A549 (cell line): ENCODE data around the gene GRIK5. TPM values are rescaled to one million over a fixed set of nuclear protein-coding genes. Genes with fewer than 3 reads are reported as not detected.

Source experiments
- ATAC-seq, 2 experiments: fragments of 200-7000 bp in 1 of 2; fragments of >200 bp in 1 of 2; cut with Nextera tagmentation in 1 of 2; cut with Tn5 transposase in 1 of 2; 3 replicates each; pipeline versions ENCODE4 v1.8.0 to v1.9.1; 2018 to 2020; ENCODE audit warnings: mild to moderate bottlenecking in 1 of 2, moderate library complexity in 1 of 2
- CTCF ChIA-PET: fragments of 300-600 bp; sonication (Branson Sonifier 250); formaldehyde crosslinking; extraction: SDS; loops from one replicate; lab custom pipeline; 2021; ENCODE audit warnings: antibody characterized with exemption, inconsistent platforms; lab: Yijun Ruan, JAX
- POLR2A ChIA-PET: fragments of 350-600 bp; formaldehyde crosslinking; extraction: SDS; loops from one replicate; lab custom pipeline; 2021; ENCODE audit warnings: antibody characterized with exemption, inconsistent platforms; lab: Yijun Ruan, JAX
- DNase-seq, 2 experiments: peaks; one replicate each; pipeline versions ENCODE4 v3.0.0 to v3.0.0-alpha.2; 2011 to 2016; ENCODE audit warnings: low read depth in 1 of 2, low spot score in 1 of 2
- FAIRE-seq: peaks from 2 replicates; lab custom pipeline; 2011; peaks lifted over from hg19 to GRCh38; lab: Jason Lieb, UNC
- H3K27ac ChIP-seq, 2 experiments: fragments of >200 bp; sonication (Bioruptor Twin); formaldehyde crosslinking; 3 replicates each; pipeline ENCODE4 v1.5.1; 2016 to 2017
- H3K4me1 ChIP-seq: fragments of >200 bp; sonication (Bioruptor Twin); formaldehyde crosslinking; 3 replicates; pipeline ENCODE4 v1.6.1; 2016
- H3K4me2 ChIP-seq: fragments of >200 bp; sonication (Bioruptor Twin); formaldehyde crosslinking; 3 replicates; pipeline ENCODE4 v1.6.1; 2016
- H3K4me3 ChIP-seq: fragments of >200 bp; sonication (Bioruptor Twin); formaldehyde crosslinking; 3 replicates; pipeline ENCODE4 v1.5.1; 2016
- H3K9me3 ChIP-seq: fragments of >200 bp; sonication (Bioruptor Twin); formaldehyde crosslinking; 3 replicates; pipeline ENCODE4 v1.6.1; 2016
- ATOH8 ChIP-seq: fragments of 250-450 bp; sonication (Bioruptor Pico); IDR thresholded peaks from 2 replicates; pipeline ENCODE4 v1.5.0; 2020; ENCODE audit warnings: low read depth, mild to moderate bottlenecking, moderate library complexity
- BHLHE40 ChIP-seq: IDR thresholded peaks from 2 replicates; pipeline ENCODE4 v1.6.1; 2012; ENCODE audit warnings: low read depth, low read length, inconsistent platforms
- CBX2 ChIP-seq: fragments of 200-600 bp; sonication (generic); IDR thresholded peaks from 2 replicates; pipeline ENCODE4 v1.6.1; 2016; ENCODE audit warnings: low read depth, mild to moderate bottlenecking, borderline replicate concordance
- ELK1 ChIP-seq: fragments of 150-350 bp; IDR thresholded peaks from 2 replicates; pipeline ENCODE4 v1.6.1; 2014; ENCODE audit warnings: low read depth, mild to moderate bottlenecking, low read length
- ESRRA ChIP-seq: fragments of 150-350 bp; IDR thresholded peaks from 2 replicates; pipeline ENCODE4 v1.6.1; 2014; ENCODE audit warnings: mild to moderate bottlenecking, low read length, borderline replicate concordance
- FOSB ChIP-seq: fragments of 250-450 bp; sonication (Bioruptor Pico); IDR thresholded peaks from 2 replicates; pipeline ENCODE4 v1.5.0; 2020; ENCODE audit warnings: mild to moderate bottlenecking, moderate library complexity
- HOXA7 ChIP-seq: fragments of 250-450 bp; sonication (Bioruptor Pico); IDR thresholded peaks from 2 replicates; pipeline ENCODE4 v1.5.0; 2020; ENCODE audit warnings: mild to moderate bottlenecking, moderate library complexity
- KDM1A ChIP-seq: fragments of 200-600 bp; sonication (generic); IDR thresholded peaks from 2 replicates; pipeline ENCODE4 v1.6.1; 2016; ENCODE audit warnings: low read depth, mild to moderate bottlenecking
- MAX ChIP-seq: IDR thresholded peaks from 2 replicates; pipeline ENCODE4 v1.6.1; 2012
- MYC ChIP-seq: IDR thresholded peaks from 2 replicates; pipeline ENCODE4 v1.6.1; 2012; ENCODE audit warnings: mild to moderate bottlenecking, inconsistent platforms, low read length, improper control_type of control experiment, borderline replicate concordance
- PHF8 ChIP-seq: fragments of 200-600 bp; sonication (generic); IDR thresholded peaks from 2 replicates; pipeline ENCODE4 v1.6.1; 2016; ENCODE audit warnings: low read depth, mild to moderate bottlenecking, antibody characterized with exemption, moderate library complexity, borderline replicate concordance
- RARB ChIP-seq: fragments of 250-450 bp; sonication (Bioruptor Pico); IDR thresholded peaks from 2 replicates; pipeline ENCODE4 v1.8.0; 2021; ENCODE audit warnings: mild to moderate bottlenecking, moderate library complexity
- REST ChIP-seq: fragments of 200-600 bp; sonication (generic); IDR thresholded peaks from 2 replicates; pipeline ENCODE4 v1.6.1; 2016; ENCODE audit warnings: antibody characterized with exemption, mild to moderate bottlenecking, moderate library complexity
- TP53 ChIP-seq: fragments of 250-450 bp; sonication (Bioruptor Pico); IDR thresholded peaks from 2 replicates; pipeline ENCODE4 v1.5.0; 2021; ENCODE audit warnings: mild to moderate bottlenecking, moderate library complexity
- USF2 ChIP-seq: fragments of 450-650 bp; IDR thresholded peaks from 2 replicates; pipeline ENCODE4 v1.6.1; 2014; ENCODE audit warnings: antibody characterized with exemption
- WGBS: methylation state at CpG from one replicate; pipeline ENCODE4 v1.1.6; 2017; ENCODE audit errors: missing lambda C conversion rate; 5-methylcytosine and 5-hydroxymethylcytosine counted together
- polyA plus RNA-seq, 4 experiments: library from polyadenylated mRNA; depleted of rRNA in 3 of 4; stranded (reverse); fragments of >200 nt; fragmentation: RNase III in 1 of 4; extraction: RNeasy Plus Mini Kit Qiagen cat#74134 plus additional on column Dnase treatment in 1 of 4; gene quantifications; 2 replicates in 3 of 4; 3 replicates in 1 of 4; pipeline ENCODE4 v1.2.3, GENCODE V29; 2011 to 2017

The GRIK5 gene
- polyA plus RNA-seq, 2 of the 4 experiments (the other 2 are of a cell fraction), result 0.22 to 0.54 TPM

- no peak for ATAC-seq
- ChIA-PET POLR2A (interaction anchor here (1.4 kb wide), 1 partner anchor 18 kb away, joined by 4 read pairs; the partner anchor contains the start of gene ZNF574), CTCF (interaction anchor here (1.0 to 21.9 kb wide), 7 partner anchors 9 to 75 kb away, joined by 3 to 324 read pairs (median 4); no protein-coding TSS in a partner anchor)
- no peaks in the 10 kb centered on the region for H3K9me3 ChIP-seq
- no peak overlapping the region for H3K27ac ChIP-seq
- no peak overlapping the region for H3K4me3 ChIP-seq
- 42% methylated on average over 7 of the region's 7 CpGs for WGBS
- no peak for FAIRE-seq
- H3K4me1 ChIP-seq, result no peaks in the 10 kb centered on the region
- DNase-seq, result no peak
- H3K4me2 ChIP-seq, result no peak overlapping the region
- no peak for TF ChIP-seq HOXA7
- no peak for TF ChIP-seq USF2
- no peak for TF ChIP-seq MYC
- TF ChIP-seq ELK1, result no peak
- TF ChIP-seq BHLHE40, result no peak
- no peak for TF ChIP-seq MAX
- no peak for TF ChIP-seq KDM1A
- no peak for TF ChIP-seq PHF8
- no peak for TF ChIP-seq REST
- TF ChIP-seq CBX2, result no peak
- no peak for TF ChIP-seq TP53 (CRISPR knock-in tag)
- TF ChIP-seq, all 56 proteins: peak for 0
Observed at GRCh38 chr19:42057846-42058245, 12.2 kb downstream of the GRIK5 start.

GRCh38 chr19:42054205-42054604 is 15.8 kb downstream of the GRIK5 start:
- ATAC-seq, result no peak
- ChIA-PET POLR2A (interaction anchor here (1.7 kb wide), 1 partner anchor 22 kb away, joined by 3 read pairs; the partner anchor contains the start of gene ZNF574), CTCF (interaction anchor here (0.6 to 21.9 kb wide), 7 partner anchors 10 to 219 kb away, joined by 3 to 324 read pairs (median 7); no protein-coding TSS in a partner anchor)
- peaks cover 11% of the 10 kb centered on the region; the same call in 1 of the 3 replicates for H3K4me1 ChIP-seq
- H3K4me3 ChIP-seq, result no peak overlapping the region
- H3K4me2 ChIP-seq, result no peak overlapping the region
- DNase-seq, result no peak
- 81% methylated on average over 18 of the region's 18 CpGs for WGBS
- no peak for TF ChIP-seq RARB (CRISPR knock-in tag)
- no peak for TF ChIP-seq ESRRA
- TF ChIP-seq ATOH8, result no peak
- TF ChIP-seq USF2, result no peak
- TF ChIP-seq FOSB, result no peak
- no peak overlapping the region for H3K27ac ChIP-seq
- H3K9me3 ChIP-seq, result no peaks in the 10 kb centered on the region
- FAIRE-seq, result no peak
